22Rv1 (cell line): ENCODE measurements around the gene TTC7B.

Experiments used
- CTCF ChIP-seq: fragments of 450-650 bp; IDR thresholded peaks from 2 replicates; pipeline ENCODE4 v1.5.1; 2017; ENCODE audit warnings: mild to moderate bottlenecking
- ZFX ChIP-seq: fragments of 450-650 bp; IDR thresholded peaks from 2 replicates; pipeline ENCODE4 v1.6.1; 2017; ENCODE audit warnings: antibody characterized with exemption, borderline replicate concordance

DNA sequence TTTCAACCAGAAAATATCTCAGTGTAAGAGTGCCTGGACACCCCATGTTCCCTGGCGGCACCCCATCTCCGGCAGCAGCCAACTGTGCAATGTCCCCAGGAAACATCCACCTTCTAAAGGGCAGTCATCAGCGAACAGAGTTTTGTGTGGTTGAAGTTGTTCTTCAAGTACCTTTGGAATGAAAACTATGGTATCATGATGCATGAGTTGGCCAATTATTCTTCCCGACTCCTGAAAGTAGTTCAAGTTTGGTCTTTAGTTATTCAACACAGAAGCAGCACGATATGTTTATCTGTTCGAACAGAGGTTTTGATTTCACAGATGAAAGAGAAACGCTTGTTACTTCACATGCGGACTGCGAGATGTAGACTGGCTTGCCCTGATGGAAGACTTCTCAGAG is 21.1 kb upstream of the TTC7B start:
- TF ChIP-seq CTCF (no peak), ZFX (no peak)
